H4 (cell line): Measurements from ENCODE around the gene VGF. TPM values are rescaled to one million over a fixed set of nuclear protein-coding genes. Genes with fewer than 3 reads are reported as not detected.

ENCODE experiments used
- DNase-seq: peaks from one replicate; pipeline ENCODE4 v3.0.0-alpha.2; 2015; ENCODE audit warnings: low spot score
- total RNA-seq: library from RNA; depleted of rRNA; stranded (reverse); fragments of >200 nt; shearing (Covaris generic); gene quantifications from 2 replicates; pipeline ENCODE4 v1.2.3, GENCODE V29; 2014

VGF gene
- total RNA-seq, 1 experiment from 2014 or later: 3.6 TPM

- DNase-seq: no peak
Measured at GRCh38 chr7:101185258-101185839, 20.0 kb upstream of the VGF start.

GRCh38 chr7:101180130-101180755 lies 14.9 kb upstream of the VGF start, which contains the start of gene NAT16:
Gene NAT16, minus strand, starts transcription at chr7:101180293. Its CDS starts 5,486 bp downstream, at chr7:101174807.
- DNase-seq: no peak

- DNase-seq: no peak
Measured at GRCh38 chr7:101179713-101180112, 14.3 kb upstream of the VGF start.

GRCh38 chr7:101179117-101179516 lies 13.7 kb upstream of the VGF start:
- DNase-seq: no peak

- no peak for DNase-seq
Measured at GRCh38 chr7:101177644-101178043, 12.3 kb upstream of the VGF start.

GRCh38 chr7:101175664-101176063 lies 10.3 kb upstream of the VGF start:
- no peak for DNase-seq

GRCh38 chr7:101174322-101174854 lies 9.0 kb upstream of the VGF start:
- DNase-seq: no peak

GRCh38 chr7:101173752-101174244 lies 8.4 kb upstream of the VGF start:
- DNase-seq: no peak

GRCh38 chr7:101172854-101173751 lies 7.7 kb upstream of the VGF start:
- DNase-seq: peak; percentile 90

GRCh38 chr7:101172005-101172853 lies 6.9 kb upstream of the VGF start:
- no peak for DNase-seq

- DNase-seq: no peak
Measured at GRCh38 chr7:101171442-101171837, 6.1 kb upstream of the VGF start.

- DNase-seq: no peak
Measured at GRCh38 chr7:101170617-101171441, 5.5 kb upstream of the VGF start.

GRCh38 chr7:101169838-101170551 lies 4.6 kb upstream of the VGF start:
- peak; percentile 62 for DNase-seq

- no peak for DNase-seq
Measured at GRCh38 chr7:101169110-101169837, 3.9 kb upstream of the VGF start.

- no peak for DNase-seq
Measured at GRCh38 chr7:101168412-101169049, 3.2 kb upstream of the VGF start.

- DNase-seq: no peak
Measured at GRCh38 chr7:101167645-101168411, 2.5 kb upstream of the VGF start.

GRCh38 chr7:101166909-101167644 lies 1.7 kb upstream of the VGF start:
- peak; percentile 51 for DNase-seq
